GM12878 (cell line): ENCODE data around the gene NEAT1. TPM values are rescaled to one million over a fixed set of nuclear protein-coding genes. Genes with fewer than 3 reads are reported as not detected.
A peak's percentile ranks its signal among the peaks of the same experiment; 100 is the strongest.

Experiments used
- ATAC-seq: fragments of 200-7000 bp; cut with Tn5 transposase; 3 replicates; pipeline ENCODE4 v1.9.1; 2020; ENCODE audit warnings: mild to moderate bottlenecking, moderate library complexity
- BruUV-seq: library from RNA; stranded (reverse); fragments of 400-500 nt; replicated peaks from 2 replicates; lab custom pipeline; 2021; lab: Mats Ljungman, UMichigan
- CTCF ChIA-PET: fragments of 300-600 bp; sonication (Branson Sonifier 250); formaldehyde crosslinking; extraction: SDS; loops from one replicate; lab custom pipeline; 2021; ENCODE audit warnings: inconsistent platforms; lab: Yijun Ruan, JAX
- POLR2A ChIA-PET: fragments of 350-600 bp; formaldehyde crosslinking; extraction: SDS; loops from one replicate; lab custom pipeline; 2021; ENCODE audit warnings: inconsistent platforms; lab: Charles Lee
- RAD21 ChIA-PET: fragments of 300-600 bp; sonication (Branson Sonifier 250); formaldehyde crosslinking; loops from one replicate; lab custom pipeline; 2023; ENCODE audit warnings: antibody characterized with exemption; ENCODE audit not compliant: unreplicated experiment; lab: Charles Lee
- SMC1A ChIA-PET: fragments of 300-600 bp; sonication (Branson Sonifier 250); formaldehyde crosslinking; loops from one replicate; lab custom pipeline; 2023; ENCODE audit not compliant: unreplicated experiment, uncharacterized antibody; lab: Charles Lee
- DNase-seq: peaks from one replicate; pipeline ENCODE4 v3.0.0-alpha.2; 2011; ENCODE audit warnings: low read depth, low spot score
- FAIRE-seq: peaks from 3 replicates; lab custom pipeline; 2011; peaks lifted over from hg19 to GRCh38; lab: Jason Lieb, UNC
- H2AFZ ChIP-seq: 2 replicates; pipeline ENCODE4 v1.6.0; 2011; ENCODE audit warnings: low read depth, low read length, control low read depth; ENCODE audit not compliant: control insufficient read depth
- H3K27ac ChIP-seq: 2 replicates; pipeline ENCODE4 v1.5.1; 2011; ENCODE audit warnings: control low read depth; ENCODE audit not compliant: control insufficient read depth, insufficient read depth
- H3K27me3 ChIP-seq, 2 experiments: replicated peaks in 1 of 2; 2 replicates each; pipeline versions ENCODE4 v1.6.0 to v1.6.1; 2011; ENCODE audit warnings: low read length in 1 of 2; ENCODE audit not compliant: control insufficient read depth in 2 of 2, insufficient read depth in 2 of 2
- H3K36me3 ChIP-seq, 2 experiments: 2 replicates each; pipeline ENCODE4 v1.5.1; 2011; ENCODE audit warnings: low read length in 1 of 2; ENCODE audit not compliant: control insufficient read depth in 2 of 2, insufficient read depth in 2 of 2
- H3K4me1 ChIP-seq: 2 replicates; pipeline ENCODE4 v1.6.1; 2011; ENCODE audit warnings: mild to moderate bottlenecking, low read length, moderate library complexity, mixed read lengths; ENCODE audit not compliant: control insufficient read depth, insufficient read depth
- H3K4me2 ChIP-seq: 2 replicates; pipeline ENCODE4 v1.6.0; 2011; ENCODE audit warnings: control low read depth; ENCODE audit not compliant: control insufficient read depth, insufficient read depth
- H3K4me3 ChIP-seq: fragments of 200-600 bp; sonication (generic); 2 replicates; pipeline ENCODE4 v1.5.1; 2016
- H3K79me2 ChIP-seq: 2 replicates; pipeline ENCODE4 v1.6.0; 2011; ENCODE audit warnings: low read length; ENCODE audit not compliant: control insufficient read depth, insufficient read depth
- H3K9ac ChIP-seq: 2 replicates; pipeline ENCODE4 v1.8.0; 2011; ENCODE audit warnings: low read length, control low read depth, mixed read lengths; ENCODE audit not compliant: control insufficient read depth, insufficient read depth
- H3K9me3 ChIP-seq: replicated peaks from 3 replicates; pipeline ENCODE4 v1.5.1; 2011; ENCODE audit warnings: mild to moderate bottlenecking, low read length; ENCODE audit not compliant: control insufficient read depth, insufficient read depth
- H4K20me1 ChIP-seq: 2 replicates; pipeline ENCODE4 v1.6.0; 2011; ENCODE audit not compliant: control insufficient read depth, insufficient read depth
- BHLHE40 ChIP-seq, 2 experiments: fragments of 450-650 bp in 1 of 2; IDR thresholded peaks; 2 replicates each; pipeline ENCODE4 v1.6.1; 2011 to 2017; ENCODE audit warnings: low read depth in 2 of 2, borderline replicate concordance in 1 of 2, improper control_type of control experiment in 1 of 2, low read length in 1 of 2, mild to moderate bottlenecking in 1 of 2
- BRCA1 ChIP-seq: IDR thresholded peaks from 2 replicates; pipeline ENCODE4 v1.6.1; 2011; ENCODE audit warnings: low read depth, low read length, improper control_type of control experiment
- CHD1 ChIP-seq: IDR thresholded peaks from 2 replicates; pipeline ENCODE4 v1.6.1; 2012; ENCODE audit warnings: low read depth, low read length, improper control_type of control experiment
- DPF2 ChIP-seq: fragments of 450-650 bp; IDR thresholded peaks from 2 replicates; pipeline ENCODE4 v1.6.1; 2017; ENCODE audit warnings: mild to moderate bottlenecking
- E2F8 ChIP-seq: fragments of 450-650 bp; IDR thresholded peaks from 2 replicates; pipeline ENCODE4 v1.6.1; 2018; ENCODE audit warnings: mild to moderate bottlenecking, low read depth, moderate library complexity; ENCODE audit not compliant: partially characterized antibody
- EZH2 ChIP-seq: IDR thresholded peaks from 2 replicates; pipeline ENCODE4 v1.6.1; 2012; ENCODE audit warnings: low read depth, mild to moderate bottlenecking, control low read depth, inconsistent platforms, low read length, borderline replicate concordance; ENCODE audit not compliant: control insufficient read depth
- GATAD2B ChIP-seq: fragments of 450-650 bp; conservative IDR thresholded peaks from 2 replicates; pipeline ENCODE4 v1.6.1; 2017; ENCODE audit warnings: low read depth, mild to moderate bottlenecking, moderate library complexity
- IKZF2 ChIP-seq, 2 experiments: fragments of 450-650 bp; IDR thresholded peaks; 2 replicates each; pipeline ENCODE4 v1.6.1; 2017; ENCODE audit warnings: mild to moderate bottlenecking in 2 of 2, moderate library complexity in 2 of 2
- JUNB ChIP-seq: IDR thresholded peaks from 2 replicates; pipeline ENCODE4 v1.6.1; 2016; ENCODE audit warnings: antibody characterized with exemption, mild to moderate bottlenecking
- MTA2 ChIP-seq: fragments of 450-650 bp; IDR thresholded peaks from 2 replicates; pipeline ENCODE4 v1.6.1; 2016; ENCODE audit warnings: low read depth, mild to moderate bottlenecking, moderate library complexity
- MYC ChIP-seq: IDR thresholded peaks from 2 replicates; pipeline ENCODE4 v1.6.1; 2011; ENCODE audit warnings: mild to moderate bottlenecking, low read length, moderate library complexity, inconsistent platforms; ENCODE audit not compliant: insufficient read depth, insufficient replicate concordance, insufficient read length, severe bottlenecking
- RELB ChIP-seq: fragments of 450-650 bp; IDR thresholded peaks from 2 replicates; pipeline ENCODE4 v1.6.1; 2017; ENCODE audit warnings: low read depth, mild to moderate bottlenecking, moderate library complexity
- SKIL ChIP-seq: fragments of 450-650 bp; IDR thresholded peaks from 2 replicates; pipeline ENCODE4 v1.6.1; 2017; ENCODE audit warnings: mild to moderate bottlenecking, low read depth, inconsistent platforms; ENCODE audit not compliant: poor library complexity, severe bottlenecking
- SPI1 ChIP-seq: IDR thresholded peaks from 2 replicates; pipeline ENCODE4 v1.6.1; 2011; ENCODE audit warnings: low read depth, mild to moderate bottlenecking, low read length, moderate library complexity, borderline replicate concordance; ENCODE audit not compliant: insufficient read depth
- STAT3 ChIP-seq: IDR thresholded peaks from 2 replicates; pipeline ENCODE4 v1.6.1; 2011; ENCODE audit warnings: low read depth, low read length, improper control_type of control experiment
- WGBS: methylation state at CpG from one replicate; pipeline ENCODE4 v1.1.6; 2016; ENCODE audit warnings: low lambda C conversion rate; ENCODE audit not compliant: insufficient replicate concordance, insufficient coverage; ENCODE audit errors: missing lambda C conversion rate; 5-methylcytosine and 5-hydroxymethylcytosine counted together
- in situ Hi-C: fragments of 300-500 bp; cut with MboI; formaldehyde crosslinking; loops from 9 replicates; pipeline ENCODE4 v1.14.3; 2018; ENCODE audit warnings: mixed read lengths
- intact Hi-C: fragments of 100-400 bp; cut with micrococcal nuclease; formaldehyde crosslinking; loops from one replicate; pipeline ENCODE4 v1.14.2; 2022; ENCODE audit not compliant: unreplicated experiment
- polyA plus RNA-seq, 11 experiments: library from polyadenylated mRNA; depleted of rRNA in 4 of 11; unstranded in 6 of 11; stranded (reverse) in 5 of 11; fragments of >200 nt; fragmentation: Nextera tagmentation in 4 of 11; fragmentation: Illumina TruSeq in 1 of 11; extraction: Ambion mirVana in 4 of 11; extraction: Trizol in 1 of 11; gene quantifications; 1 replicate in 1 of 11; 2 replicates in 10 of 11; pipeline versions ENCODE4 v1.2.1 to v1.2.3, GENCODE V29; 2011 to 2016; ENCODE audit warnings: inconsistent platforms in 2 of 11, missing spikeins in 2 of 11, low read depth in 1 of 11
- total RNA-seq, 4 experiments: library from RNA; depleted of rRNA in 3 of 4; stranded (reverse); fragments of >200 nt in 3 of 4; fragmentation: Illumina TruSeq in 1 of 4; extraction: Trizol in 1 of 4; gene quantifications; 2 replicates each; pipeline versions ENCODE4 v1.2.1 to v1.2.3, GENCODE V29; 2013 to 2021

The NEAT1 gene
- total and polyA plus RNA-seq, 10 of the 15 experiments (the other 5 are each of a cell fraction or from before 2014, with no cell fraction given): 13.6 to 328 (median 69.4) TPM

GRCh38 chr11:65378208-65378927 is 44.2 kb upstream of the NEAT1 start:
- ATAC-seq (peak; percentile 34), DNase-seq (no peak), FAIRE-seq (peak; percentile 18)
- H3K27me3 ChIP-seq: no peaks in the 10 kb centered on the region
- H3K36me3 ChIP-seq: peaks cover 0 to 3% of the 10 kb centered on the region in 2 experiments; a peak in 2 of 4 replicates
- ChIA-PET SMC1A (interaction anchor here (0.8 to 3.6 kb wide), 11 partner anchors 9 to 187 kb away, joined by 3 to 20 read pairs (median 5); partner anchors contain the start of gene DPF2), RAD21 (interaction anchor here (0.9 to 1.9 kb wide), 14 partner anchors 9 to 132 kb away, joined by 3 to 9 read pairs (median 6); partner anchors contain the start of gene MALAT1), CTCF (interaction anchor here (0.6 to 3.5 kb wide), 21 partner anchors 8 to 163 kb away, joined by 3 to 28 read pairs (median 4); partner anchors contain the start of gene MALAT1), POLR2A (interaction anchor here (0.5 to 2.7 kb wide), 12 partner anchors 10 to 456 kb away, joined by 3 to 14 read pairs (median 4); no protein-coding TSS in a partner anchor)
- no peak overlapping the region for H3K4me3 ChIP-seq
- no peak overlapping the region for H2AFZ ChIP-seq
- H4K20me1 ChIP-seq: no peaks in the 10 kb centered on the region
- WGBS: 73% methylated on average over 19 of the region's 19 CpGs
- H3K9ac ChIP-seq: no peak overlapping the region
- H3K4me1 ChIP-seq: peaks cover 36% of the 10 kb centered on the region
- intact Hi-C loops: no loop called here
- no peaks in the 10 kb centered on the region for H3K9me3 ChIP-seq
- H3K79me2 ChIP-seq: peaks cover 13% of the 10 kb centered on the region
- in situ Hi-C loops: no loop called here
- peak overlapping the region; percentile 44; the same call in 1 of the 2 replicates for H3K4me2 ChIP-seq
- peak overlapping the region; percentile 42; the same call in 1 of the 2 replicates for H3K27ac ChIP-seq
- no TSS peak for BruUV-seq
- TF ChIP-seq IKZF2 (IDR thresholded peaks at IDR 0.05): peak; percentile 81 to 82; a peak in 3 of 4 replicates
- peak; percentile 97 for TF ChIP-seq SPI1
- TF ChIP-seq JUNB: no peak
- TF ChIP-seq BRCA1: no peak
- TF ChIP-seq CHD1: no peak
- no peak for TF ChIP-seq E2F8
- no peak; a peak in 1 of 4 replicates for TF ChIP-seq BHLHE40 (IDR thresholded peaks at IDR 0.05; ENCODE audit: borderline replicate concordance in 1 of 2, low read depth in 2 of 2, low read length in 1 of 2)
- no peak for TF ChIP-seq EZH2
- 0 out of 2 replicates have a peak, but pooled peaks have one; percentile 53 for TF ChIP-seq RELB
- no peak for TF ChIP-seq MYC
- 0 out of 2 replicates have a peak, but pooled peaks have one; percentile 37 for TF ChIP-seq DPF2
- peak; percentile 14; the same call in 1 of the 2 replicates for TF ChIP-seq GATAD2B
- peak; percentile 24 for TF ChIP-seq SKIL
- no peak for TF ChIP-seq STAT3
- TF ChIP-seq MTA2: peak; percentile 35; the same call in 1 of the 2 replicates
